OCI-LY1 (cell line): ENCODE data around the gene OLA1.

ENCODE experiments used
- CTCF ChIP-seq: fragments of 200-600 bp; sonication (generic), shearing (Covaris generic); IDR thresholded peaks from 2 replicates; pipeline ENCODE4 v1.5.1; 2017; ENCODE audit warnings: mild to moderate bottlenecking, antibody characterized with exemption, low read length, moderate library complexity, mixed read lengths
- EZH2 ChIP-seq: fragments of 200-600 bp; sonication (generic), shearing (Covaris generic); IDR thresholded peaks from 2 replicates; pipeline ENCODE4 v1.8.0; 2017; ENCODE audit warnings: borderline replicate concordance, mixed run types, mild to moderate bottlenecking, antibody characterized with exemption, low read length, moderate library complexity, mixed read lengths

- TF ChIP-seq CTCF (no peak), EZH2 (no peak)
Measured at GRCh38 chr2:174035117-174035635, 213.2 kb downstream of the OLA1 start.
